T-helper 1 cell (primary cell): ENCODE data around the gene P2RX5.

Experiments
- DNase-seq, 5 donors: peaks; one replicate each; pipeline ENCODE4 v3.0.0-alpha.2; 2012 to 2020

The P2RX5 gene

DNA sequence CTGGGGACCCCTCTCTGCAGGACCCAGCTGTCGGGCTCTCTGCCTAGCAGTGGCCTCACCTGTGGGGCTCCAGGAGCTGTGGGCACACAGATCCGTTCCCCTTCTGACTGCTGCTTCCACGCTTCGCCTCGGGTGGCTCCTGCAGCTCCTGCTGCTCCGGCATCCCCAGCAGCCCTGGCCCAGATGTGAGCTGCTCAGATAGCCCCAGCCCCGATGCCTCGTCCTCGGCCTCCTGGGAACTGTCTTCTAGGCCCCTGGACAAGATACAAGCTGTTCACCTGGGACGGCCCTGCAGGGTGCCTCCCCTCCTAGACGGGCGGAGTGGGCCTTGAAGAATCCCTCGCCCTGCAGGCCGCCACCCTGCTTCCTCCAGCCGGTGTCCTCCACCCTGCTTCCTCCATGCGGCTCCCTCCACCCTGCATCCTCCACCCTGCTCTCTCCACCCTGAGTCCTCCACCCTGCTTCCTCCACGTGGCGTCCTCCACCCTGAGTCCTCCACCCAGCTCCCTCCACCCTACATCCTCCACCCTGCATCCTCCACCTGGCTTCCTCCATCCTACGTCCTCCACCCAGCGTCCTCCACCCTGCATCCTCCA is 16.3 kb downstream of the P2RX5 start:
- no peak for DNase-seq

DNA sequence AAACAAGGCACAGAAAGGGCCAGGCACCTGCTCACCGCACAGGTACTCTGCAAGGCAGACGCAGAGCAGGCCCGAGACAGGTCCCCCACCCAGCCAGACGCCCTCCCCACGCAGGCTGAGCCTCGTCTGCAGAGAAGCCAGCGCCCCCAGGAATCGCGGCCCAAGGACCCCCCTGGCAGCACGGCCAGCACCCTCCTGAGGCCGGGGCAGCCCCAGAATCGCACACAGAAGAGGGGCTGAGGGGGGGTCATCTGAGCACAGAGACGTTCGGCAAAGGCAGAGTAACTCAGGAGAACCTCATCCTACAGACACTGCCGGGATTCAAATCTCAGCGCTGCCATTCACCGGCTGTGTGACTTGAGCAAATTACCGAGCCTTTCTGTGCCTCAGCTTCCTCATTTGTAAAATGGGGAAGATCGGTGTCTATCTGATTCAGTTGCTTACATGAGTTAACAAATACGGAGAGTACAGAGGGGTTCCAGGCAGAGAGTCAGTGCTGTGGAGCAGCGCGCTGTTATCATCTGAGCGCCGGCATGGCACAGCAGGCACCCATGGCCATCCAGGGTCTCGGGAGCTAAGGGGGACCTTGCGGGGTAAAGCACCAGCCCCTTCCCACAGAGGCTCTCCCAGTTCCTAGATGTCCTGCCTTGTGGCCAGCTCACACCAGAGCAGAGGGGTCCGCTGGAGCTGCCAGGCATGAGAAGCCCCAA is 17.0 kb downstream of the P2RX5 start:
- DNase-seq: no peak

DNA sequence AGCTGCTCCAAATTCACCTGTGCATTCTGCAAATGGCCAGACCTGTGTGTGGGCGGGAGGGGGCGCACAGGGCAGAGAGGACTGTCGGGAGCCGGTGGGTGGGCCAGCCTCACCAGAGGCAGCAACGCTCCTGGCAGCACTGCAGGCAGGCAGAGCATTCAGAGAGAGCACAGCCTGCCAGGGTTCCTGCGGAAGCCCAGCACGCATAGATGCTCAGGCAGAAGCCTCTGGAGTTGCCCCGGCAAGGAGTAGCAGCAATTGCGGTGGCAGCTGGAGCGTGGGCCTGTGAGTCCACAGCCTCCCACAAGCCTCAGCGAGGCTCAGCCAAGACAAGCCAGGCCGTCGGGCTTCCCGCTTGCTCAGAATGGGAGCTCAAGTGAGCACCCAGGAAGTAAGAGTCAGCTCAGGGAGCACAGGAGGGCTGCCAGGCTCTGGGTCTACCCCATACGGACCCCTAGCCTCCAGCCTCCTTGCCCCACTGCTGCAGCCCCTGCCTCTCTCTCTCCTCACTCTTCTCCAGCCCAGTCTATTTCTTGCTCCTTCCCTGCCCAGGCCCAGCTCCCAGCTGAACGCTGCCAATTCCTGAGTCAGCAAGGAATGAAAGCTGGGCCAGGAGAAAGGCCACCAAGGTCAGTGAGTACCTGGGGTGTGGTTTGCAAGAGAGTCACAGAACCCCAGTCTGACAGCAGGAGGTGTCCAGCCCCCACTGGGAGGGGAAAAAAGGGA is 17.7 kb downstream of the P2RX5 start:
- no peak for DNase-seq

DNA sequence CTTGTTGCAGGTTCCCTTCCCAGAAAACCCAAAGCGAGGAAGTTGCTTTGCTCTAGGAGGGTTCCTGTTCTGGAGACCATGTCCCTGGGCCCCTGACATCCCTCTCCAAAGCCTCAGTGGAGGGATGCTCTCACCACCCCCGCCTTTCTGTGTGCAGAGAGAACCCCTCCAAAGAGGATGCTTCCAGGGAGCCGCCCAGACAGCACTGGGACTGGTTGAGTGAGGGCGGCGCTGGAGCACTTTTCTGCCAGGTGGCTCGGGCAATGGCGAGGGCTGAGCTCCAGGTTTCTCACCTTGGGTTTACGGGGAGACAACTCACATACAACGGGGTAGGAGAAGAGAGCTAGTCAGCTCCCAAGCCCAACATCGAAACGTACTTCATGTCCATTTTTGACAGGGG is 20.1 kb downstream of the P2RX5 start:
- no peak for DNase-seq

DNA sequence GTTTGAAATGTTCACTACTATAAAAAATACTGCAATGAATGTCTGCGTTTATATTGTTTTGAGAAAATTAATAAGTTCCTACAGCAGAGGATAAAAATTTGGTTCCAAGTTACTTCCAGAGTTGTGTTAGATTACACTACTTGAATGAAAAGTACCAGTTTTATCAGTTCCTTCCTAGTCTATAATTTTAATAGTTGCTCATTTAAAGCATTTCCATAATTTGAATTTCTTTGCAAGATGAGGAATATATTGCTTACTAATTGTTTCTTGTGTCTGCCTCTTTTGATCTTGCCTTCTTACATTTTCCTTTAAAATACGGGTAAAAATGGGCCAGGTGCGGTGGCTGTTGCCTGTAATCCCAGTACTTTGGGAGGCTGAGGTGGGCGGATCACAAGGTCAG is 23.4 kb downstream of the P2RX5 start:
- DNase-seq: no peak

DNA sequence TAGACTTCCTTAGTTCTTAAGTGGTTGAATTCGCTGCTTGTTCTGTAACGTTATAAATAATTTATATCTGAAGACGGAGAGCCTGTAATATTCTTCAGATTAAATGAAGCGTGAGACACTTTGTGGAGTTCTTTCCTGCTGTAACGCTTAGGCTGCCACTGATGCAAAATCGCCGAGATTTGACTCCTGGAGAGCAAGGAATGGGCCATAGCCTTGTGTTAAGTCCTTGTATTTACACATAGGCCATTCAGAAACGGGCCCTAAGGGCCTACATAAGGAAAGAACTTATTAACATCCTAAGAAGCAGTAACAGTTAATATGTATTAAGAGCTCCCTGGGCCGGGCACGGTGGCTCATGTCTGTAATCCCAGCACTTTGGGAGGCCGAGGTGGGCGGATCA is 26.4 kb downstream of the P2RX5 start:
- DNase-seq: no peak

DNA sequence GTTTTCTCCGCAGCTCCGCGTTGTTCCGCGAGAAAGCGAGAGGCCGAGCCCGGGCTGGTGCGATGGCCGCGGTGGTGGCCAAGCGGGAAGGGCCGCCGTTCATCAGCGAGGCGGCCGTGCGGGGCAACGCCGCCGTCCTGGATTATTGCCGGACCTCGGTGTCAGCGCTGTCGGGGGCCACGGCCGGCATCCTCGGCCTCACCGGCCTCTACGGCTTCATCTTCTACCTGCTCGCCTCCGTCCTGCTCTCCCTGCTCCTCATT is 26.9 kb downstream of the P2RX5 start:
- no peak for DNase-seq

DNA sequence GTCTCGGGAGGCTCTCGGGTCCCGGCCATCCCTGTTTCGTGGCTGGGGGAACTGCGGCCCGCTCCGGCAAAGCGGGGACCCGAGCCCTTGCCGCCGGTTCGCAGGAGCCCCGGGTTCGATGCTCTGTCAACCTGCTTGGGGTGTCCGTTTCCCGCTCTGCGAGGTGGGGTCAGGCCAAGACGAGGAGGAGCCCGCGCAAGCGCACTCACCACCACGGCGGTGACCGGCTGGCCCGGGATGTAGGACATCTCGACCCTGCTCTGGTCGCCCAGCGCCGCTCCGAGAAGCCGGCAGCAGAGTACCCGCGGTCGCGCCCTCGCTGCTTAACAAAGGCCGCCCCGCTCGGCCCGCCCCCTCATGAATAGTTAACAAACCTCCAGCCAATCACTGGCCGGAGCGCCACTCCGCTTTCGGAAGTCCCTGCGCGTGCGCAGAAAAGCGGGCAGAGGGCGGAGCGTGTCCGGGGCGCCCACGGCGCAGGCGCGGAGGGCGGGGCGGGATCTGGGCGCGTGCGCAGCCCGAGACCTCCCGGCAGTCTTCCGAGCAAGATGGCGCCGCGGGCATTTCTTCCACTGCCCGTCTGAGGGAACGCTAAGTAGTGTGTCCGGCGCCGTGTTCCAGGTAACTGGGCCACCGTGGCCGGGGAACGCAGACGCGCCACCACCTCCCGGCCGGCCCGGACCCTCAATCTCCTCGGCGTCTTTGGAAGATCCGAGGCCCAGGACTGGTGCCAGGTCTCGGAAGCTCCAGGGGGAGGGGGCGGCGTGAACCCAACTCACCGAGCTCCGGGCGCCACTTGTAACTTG is 27.5 kb downstream of the P2RX5 start, which contains the start of the genes EMC6 and TAX1BP3:
EMC6 (plus strand) TSS at position 534 of the 806 bp plus-strand sequence. CDS start 335 bp downstream, outside the sequence.
TAX1BP3 (minus strand) TSS at position 300 of the 806 bp plus-strand sequence; CDS start at position 248, 52 bp downstream.
- DNase-seq: peak; percentile 96 to 99 (median 96)

DNA sequence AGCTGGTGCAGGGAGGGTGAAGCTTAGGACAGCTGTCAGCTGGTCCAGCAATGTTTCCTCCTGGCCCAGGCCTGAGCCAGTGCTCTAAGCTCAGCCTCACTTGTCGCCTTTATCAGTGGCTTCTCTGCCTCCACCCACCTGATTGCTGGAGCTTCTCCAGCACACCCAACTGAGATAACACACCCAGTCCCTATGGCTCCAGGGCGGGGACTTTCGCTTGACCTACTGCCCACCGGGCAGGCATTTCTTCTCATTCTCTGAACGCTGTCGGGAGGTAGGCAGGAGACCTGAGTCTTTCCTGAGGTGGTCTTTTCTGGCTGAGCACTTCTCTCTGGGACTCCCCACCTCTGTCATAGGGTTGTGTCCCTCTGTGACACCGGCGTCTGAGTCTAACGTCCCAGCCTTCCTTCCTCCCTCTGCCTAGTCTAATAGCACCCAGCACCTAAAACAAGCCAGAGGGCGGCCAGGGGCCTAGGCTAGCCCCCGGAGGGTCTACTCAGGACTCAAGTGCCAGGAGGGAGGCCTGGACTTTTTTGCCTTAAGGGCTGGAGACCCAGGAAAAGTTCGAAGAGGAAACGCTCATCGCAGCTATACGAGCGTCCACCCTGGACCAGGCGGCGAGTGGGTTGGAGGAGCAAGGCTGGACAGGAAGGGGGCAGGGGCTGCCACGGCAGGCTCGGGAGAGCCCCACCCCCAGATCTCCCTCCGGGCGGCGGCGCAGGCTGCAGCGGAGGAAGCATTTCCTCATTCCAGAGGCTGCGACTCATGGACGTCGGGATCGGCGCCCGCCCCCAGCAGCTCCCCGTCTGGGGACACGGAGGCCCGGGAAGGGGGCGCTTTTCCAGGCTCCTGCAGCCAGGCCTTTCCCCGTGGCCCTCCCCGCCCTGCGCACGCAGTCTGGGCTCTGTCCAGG is 28.3 kb downstream of the P2RX5 start:
- DNase-seq: peak in 1 of 5 donors; percentile 22

DNA sequence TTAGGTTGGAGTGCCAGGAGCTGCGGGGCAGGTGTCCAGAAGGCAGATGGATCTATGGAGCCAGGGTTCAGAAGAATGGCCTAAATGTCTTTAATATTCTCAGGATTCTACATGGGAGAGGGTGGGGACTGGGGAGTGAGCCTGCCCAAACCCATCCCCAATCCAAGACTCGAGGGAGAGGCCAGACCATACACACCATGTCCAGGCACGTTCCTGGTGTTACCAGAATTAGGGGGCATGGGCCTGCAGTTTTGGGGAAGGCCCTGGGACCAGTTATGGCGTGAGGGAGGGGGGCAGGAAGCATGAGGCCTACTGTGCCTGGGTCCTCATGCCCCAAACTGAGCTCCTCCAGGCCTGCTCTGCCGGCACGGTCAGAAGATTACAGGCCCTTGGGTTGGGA is 29.4 kb downstream of the P2RX5 start:
- DNase-seq: no peak

DNA sequence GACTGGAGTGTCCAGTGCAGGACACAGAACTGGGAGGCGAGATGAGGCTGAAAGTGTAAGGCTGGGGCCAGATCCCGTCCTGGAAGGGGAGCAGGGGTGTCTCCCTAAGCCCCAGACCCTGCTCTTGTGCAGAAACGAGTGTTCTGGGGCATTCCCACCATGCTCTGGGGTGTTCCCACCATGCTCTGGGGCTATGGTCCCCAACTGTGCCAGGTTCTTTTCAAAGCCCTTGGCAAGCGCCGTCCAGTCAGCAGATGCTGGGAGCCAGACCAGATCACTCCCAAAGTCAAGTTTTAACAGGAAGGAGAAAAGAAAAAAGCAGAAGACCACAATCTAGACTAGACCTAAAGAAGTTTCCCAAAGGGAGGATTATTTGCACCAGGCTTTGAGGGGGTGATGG is 30.1 kb downstream of the P2RX5 start:
- no peak for DNase-seq

DNA sequence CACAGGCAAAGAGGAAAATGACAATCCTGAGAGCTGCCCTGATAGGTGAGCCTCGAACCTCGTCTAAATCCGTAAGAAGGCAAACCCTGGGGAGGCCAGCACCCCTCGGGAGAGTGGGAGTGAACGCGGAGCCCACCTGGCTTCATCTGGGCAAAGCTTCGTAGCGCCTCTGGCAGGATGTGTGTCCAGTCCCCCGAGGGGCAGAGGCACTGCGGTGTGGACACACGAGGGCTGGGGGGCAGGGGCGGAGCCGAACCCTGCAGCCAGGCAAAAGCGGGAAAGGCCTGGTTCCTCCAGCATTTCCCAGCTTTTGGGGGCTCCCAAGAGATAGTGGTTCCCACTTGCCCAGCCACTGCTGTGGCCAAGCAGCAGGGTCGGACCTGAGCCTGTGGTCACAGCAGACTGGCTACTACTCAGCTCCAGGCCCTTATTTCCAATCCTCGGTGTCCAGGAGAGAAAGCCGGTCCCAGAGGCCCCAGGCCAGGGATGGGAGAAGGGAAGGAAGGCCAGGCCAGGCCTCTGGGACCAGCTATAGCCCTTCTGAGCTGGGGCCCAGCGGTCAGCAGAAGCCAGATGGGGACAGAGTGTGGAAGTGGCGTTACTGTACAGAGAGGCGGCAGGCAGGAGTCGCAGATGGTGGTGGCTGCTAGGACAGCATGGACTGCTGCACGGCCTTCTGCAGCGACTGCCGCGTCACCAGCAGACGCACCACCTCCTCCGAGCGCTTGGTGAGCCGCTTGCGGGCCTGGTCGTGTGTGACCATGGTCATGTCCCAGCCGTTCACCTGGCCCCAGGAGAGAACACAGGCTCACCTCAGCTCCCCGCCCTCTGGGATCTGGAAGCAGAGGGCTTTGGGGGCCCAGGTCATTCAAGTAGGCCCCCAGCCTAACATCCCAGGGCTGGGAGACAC is 32.6 kb downstream of the P2RX5 start:
- DNase-seq: no peak

DNA sequence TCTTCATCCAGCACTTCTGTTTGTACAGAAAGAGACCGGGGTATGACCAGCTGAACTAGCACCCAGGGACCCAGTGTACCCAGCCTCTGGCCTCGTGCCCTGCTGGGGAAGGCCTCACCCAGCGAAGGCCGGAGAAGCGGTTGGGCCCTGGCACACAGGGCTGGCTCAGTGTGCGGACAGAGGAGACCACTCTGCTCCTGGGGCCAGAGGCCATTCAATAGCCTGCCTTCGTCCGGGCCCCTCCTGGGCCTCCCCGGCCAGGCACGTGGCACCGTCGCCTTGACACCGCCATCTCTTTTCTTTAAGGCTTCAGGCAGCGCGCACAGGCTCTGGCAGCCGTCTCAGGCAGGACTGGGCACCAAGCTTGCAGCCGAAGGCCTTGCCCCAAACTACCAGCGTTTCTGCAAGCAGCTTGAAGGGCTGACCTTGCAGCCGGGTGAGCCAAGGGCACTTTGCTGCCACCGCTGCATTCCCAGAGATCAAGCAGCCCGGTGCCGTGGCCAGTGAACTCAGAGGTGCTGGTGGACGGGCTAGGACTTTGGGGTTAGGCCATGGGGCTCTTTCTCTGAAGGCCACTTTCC is 35.6 kb downstream of the P2RX5 start:
- DNase-seq: no peak

DNA sequence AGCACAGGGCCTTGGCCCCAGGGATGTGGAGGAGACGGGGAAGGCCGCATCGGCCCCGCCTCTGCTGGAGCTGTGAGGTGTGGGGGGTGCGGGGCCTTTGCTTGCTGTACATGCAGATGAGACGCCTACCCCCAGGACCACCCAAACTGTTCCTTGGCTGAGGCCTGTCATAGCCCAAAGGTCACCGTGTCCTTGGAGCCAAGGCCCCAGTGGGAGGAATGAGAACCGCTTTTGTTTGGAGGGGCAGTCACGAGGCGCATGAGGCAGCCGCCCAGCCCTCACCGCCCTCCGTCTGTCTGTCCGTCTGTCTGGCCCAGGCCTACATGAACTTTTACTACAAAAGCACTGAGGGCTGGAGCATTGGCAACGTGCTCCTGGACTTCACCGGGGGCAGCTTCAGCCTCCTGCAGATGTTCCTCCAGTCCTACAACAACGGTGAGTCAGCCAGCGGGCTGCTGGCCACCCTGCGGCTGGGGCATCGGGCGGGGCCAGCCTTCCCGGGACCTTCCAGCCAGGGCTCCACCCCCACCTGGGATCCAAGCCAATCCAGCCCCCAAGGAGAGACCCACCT is 36.3 kb downstream of the P2RX5 start:
- no peak for DNase-seq

DNA sequence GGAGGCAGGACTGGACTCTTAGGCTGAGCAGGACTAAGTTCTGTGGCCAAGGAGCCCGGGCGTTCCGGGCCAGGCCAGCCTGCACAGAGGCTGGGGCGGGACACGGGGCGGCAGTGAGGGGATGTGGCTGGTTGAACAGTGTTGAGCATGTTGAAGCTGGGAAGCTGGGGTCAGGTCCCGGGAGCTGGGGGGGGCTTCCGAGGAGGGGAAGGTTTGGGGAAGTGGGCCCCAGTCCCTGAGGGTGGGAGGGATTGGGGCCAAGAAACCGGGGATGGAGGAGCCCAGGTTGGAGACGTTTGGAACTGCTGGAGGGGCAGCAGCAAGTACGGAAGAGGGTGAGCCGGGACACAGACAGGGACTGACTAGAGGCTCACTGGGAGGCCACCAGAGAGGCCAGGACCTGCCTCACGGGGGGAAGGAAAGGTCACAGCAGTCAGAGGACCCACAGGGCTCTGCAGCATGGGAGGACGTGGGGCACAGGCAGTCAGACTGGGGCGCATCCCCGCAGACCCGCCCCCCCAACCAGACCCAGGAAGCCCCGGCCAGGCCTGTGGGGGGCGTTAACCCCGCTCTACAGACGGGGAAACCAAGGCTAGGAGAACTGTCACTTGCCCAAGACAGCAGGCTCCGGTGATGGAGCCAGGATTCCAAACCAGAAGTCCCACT is 37.0 kb downstream of the P2RX5 start:
- DNase-seq: no peak

DNA sequence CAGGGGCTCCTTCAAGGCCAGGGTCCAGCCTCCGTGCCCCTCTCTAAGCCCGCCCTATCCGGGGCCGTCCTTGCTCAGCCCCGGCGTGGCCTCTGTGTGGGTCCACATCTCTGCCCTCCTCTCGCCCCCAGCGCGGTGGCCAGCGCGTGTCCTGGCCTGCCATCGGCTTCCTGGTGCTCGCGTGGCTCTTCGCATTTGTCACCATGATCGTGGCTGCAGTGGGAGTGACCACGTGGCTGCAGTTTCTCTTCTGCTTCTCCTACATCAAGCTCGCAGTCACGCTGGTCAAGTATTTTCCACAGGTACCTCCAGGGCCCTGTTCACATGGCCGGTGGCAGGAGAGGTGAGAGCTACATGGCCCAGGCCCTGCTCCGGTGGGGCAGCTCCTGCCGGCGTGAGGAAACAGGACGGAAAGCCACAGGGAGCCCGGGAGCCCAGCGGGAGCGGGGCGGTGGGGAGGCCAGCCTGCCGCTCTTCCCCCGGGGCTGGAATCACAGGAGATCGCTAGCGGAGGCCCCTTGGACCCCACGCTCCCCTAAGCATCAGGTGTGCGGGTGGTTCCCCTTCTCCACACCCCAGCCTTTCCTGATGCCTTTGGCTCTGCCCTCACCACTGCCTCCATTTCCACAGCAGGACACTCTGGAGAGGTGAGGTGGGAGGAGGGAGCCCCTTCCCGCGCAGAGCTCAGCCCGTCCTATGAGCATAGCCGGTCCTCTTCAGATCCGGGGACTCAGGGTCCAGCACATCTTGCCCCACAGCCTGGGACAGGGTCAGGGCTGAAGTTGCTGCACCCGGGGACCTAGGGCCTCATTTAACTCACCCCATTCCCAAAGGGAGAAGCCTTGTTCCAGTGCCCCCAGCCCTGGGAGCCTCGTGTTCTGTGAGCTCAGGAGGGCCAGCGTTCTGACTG is 37.8 kb downstream of the P2RX5 start:
- DNase-seq: no peak

DNA sequence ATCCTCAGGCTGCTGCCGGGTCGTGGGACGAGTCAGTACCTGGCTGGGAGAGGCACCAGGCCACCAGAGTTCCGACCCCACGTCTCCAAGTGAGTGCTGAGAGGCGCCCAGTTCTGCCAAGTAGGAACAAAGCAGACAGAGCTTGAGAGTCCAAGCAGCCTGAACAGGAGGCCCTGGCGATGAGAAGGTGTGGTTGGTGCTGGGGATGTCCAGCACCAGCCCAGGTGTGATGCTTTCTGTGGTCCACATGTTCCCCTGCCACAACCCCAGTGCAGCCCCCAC is 38.4 kb downstream of the P2RX5 start:
- DNase-seq: no peak

DNA sequence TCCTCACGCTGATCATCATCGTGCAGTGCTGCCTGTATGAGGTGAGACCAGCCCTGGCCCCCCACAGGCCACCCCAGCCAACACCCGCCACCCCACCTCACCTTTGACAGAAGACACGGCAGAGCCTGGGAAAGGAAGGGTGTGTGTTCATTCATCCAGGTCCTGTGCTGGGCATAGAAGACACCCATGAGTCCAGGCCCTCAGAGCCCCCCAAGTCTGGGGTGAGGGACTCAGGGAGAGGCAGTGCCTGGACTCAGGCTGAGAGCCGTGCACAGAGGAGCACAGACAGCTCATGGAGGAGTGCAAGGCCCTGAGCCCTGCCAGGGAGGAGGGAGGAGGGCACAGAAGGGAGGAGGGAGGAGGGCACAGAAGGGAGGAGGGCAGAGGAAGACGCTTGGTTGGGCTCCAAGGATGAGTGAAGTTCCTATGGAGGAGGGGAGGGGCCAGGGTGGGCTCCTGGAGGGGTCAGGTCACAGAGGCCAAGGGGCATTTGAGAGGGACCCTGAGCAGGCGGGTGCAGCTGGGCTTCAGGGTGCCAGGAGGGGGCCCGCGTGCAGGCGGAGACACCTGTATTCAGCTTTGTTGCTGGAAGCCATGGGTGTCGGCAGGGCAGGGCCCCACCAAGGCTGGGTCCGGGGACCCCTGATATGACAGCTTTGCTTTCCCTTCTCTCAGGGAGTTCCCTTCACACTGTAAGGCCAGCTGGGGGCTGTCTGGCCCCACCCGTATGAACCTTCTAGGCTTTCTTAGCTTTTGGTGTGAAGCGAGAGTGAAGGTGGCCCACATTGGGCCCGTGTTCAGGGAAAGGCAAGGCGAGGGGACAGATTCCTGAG is 39.0 kb downstream of the P2RX5 start:
- no peak for DNase-seq
